NCI-H2029 treated with DMSO at 0.1 percent for 48 hours (cell line): Measurements from ENCODE around the gene FBLN2.

ENCODE experiments used
- DNase-seq: peaks from one replicate; lab custom pipeline; 2025; lab: John Stamatoyannopoulos, UW

FBLN2 gene

DNA sequence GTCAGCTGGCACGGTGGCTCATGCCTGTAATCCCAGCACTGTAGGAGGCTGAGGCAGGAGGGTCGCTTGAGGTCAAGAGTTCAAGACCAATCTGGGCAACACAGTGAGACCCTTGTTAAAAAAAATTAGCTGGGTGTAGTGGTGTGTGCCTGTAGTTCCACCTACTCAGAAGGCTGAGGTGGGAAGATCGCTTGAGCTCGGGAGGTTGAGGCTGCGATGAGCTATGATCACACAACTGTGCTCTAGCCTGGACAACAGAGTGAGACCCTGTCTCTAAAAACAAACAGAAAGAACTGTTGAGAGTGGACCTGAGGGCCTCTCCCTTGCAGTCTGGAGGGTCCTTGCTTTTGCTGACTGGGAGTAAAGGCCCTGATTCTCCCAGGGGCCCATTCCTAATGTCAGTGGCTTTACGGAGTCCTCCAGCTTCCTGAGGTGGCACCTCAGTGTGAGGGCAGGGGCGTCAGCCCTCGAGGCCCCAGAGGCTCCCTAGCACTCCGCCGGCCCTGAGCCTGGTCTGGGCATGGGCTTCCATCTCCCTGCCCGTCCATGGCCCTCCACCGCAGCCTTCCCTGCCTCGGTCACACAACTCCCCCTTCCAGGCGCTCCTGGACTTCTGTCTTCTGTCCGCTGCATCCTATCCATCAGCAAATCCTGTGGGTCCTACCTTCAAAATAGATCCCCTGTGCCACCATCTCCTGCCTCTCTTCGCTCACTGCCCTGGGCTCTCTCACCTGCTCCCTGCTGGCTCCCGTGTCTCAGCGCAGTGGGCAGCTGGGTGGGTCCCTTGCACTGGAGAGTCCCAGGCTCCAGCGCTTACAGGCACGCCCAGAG, 19.0 kb downstream of the FBLN2 start:
- DNase-seq = no peak

DNA sequence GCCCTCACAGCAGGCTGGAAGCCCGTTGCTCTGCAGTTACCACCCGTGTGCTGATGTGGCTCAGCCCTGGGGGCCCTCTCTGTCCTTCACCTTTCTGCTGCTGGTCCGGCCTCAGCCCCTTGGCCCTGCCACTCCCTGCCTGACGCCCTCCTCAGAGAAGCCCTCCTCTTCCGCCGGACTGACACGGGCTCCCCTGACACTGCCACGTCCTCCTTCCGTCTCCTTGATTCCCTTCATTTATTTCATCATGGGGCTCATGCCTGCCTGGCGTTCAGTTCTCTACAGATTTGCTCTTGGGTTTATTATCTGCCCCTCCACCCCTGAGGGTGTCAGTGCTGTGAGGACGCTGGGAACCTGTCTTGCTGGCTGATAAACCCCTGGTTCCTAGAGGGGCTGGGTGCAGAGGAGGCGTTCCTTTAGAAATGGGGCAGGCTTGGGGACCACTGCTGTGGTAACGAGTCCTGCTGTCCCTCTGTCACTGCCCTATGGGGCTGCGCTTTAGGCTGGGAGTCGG, 19.6 kb downstream of the FBLN2 start:
- DNase-seq = no peak

DNA sequence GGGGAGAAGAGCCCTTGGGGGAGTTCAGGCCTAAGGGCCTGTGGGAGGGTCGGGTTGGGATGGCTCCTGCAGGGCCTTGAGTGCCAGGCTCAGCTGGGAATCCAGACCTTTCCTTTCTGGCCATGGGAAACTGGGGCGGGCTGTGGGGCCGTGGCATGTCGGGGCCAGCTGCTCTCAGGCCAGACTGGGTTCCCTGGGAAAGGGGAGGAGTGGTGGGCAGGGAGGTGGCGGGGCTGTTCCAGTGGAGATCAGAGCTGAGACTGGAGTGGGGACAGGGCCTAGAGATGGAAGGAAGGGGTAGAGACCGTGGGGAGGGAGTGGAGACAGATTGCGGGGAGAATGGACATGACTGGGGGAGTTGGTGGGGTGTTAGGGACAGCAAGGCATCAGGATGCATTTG, 20.3 kb downstream of the FBLN2 start:
- DNase-seq = no peak

- no peak for DNase-seq
These were observed 20.9 kb downstream of the FBLN2 start for GRCh38 chr3:13569641-13570390.

DNA sequence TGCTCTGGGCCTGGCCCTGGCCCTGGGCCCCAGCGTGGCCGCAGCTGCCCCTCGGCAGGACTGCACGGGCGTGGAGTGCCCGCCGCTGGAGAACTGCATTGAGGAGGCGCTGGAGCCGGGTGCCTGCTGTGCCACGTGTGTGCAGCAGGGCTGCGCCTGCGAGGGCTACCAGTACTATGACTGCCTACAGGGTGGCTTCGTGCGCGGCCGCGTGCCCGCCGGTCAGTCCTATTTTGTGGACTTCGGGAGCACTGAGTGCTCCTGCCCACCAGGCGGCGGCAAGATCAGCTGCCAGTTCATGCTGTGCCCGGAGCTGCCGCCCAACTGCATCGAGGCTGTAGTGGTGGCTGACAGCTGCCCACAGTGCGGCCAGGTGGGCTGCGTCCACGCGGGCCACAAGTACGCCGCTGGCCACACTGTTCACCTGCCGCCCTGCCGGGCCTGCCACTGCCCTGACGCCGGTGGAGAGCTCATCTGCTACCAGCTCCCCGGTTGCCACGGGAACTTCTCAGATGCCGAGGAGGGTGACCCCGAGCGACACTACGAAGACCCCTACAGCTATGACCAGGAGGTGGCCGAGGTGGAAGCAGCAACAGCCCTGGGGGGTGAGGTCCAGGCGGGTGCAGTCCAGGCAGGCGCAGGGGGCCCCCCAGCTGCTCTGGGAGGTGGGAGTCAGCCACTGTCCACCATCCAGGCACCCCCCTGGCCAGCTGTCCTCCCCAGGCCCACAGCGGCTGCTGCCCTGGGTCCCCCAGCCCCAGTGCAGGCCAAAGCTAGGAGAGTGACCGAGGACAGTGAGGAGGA, 21.7 kb downstream of the FBLN2 start:
- no peak for DNase-seq

- no peak for DNase-seq
These were observed 22.3 kb downstream of the FBLN2 start for GRCh38 chr3:13571264-13571663.

GRCh38 chr3:13571831-13572750, 23.2 kb downstream of the FBLN2 start:
- DNase-seq = no peak

GRCh38 chr3:13572926-13573623, 24.1 kb downstream of the FBLN2 start:
- no peak for DNase-seq

GRCh38 chr3:13574083-13574797, 25.3 kb downstream of the FBLN2 start:
- DNase-seq = no peak

DNA sequence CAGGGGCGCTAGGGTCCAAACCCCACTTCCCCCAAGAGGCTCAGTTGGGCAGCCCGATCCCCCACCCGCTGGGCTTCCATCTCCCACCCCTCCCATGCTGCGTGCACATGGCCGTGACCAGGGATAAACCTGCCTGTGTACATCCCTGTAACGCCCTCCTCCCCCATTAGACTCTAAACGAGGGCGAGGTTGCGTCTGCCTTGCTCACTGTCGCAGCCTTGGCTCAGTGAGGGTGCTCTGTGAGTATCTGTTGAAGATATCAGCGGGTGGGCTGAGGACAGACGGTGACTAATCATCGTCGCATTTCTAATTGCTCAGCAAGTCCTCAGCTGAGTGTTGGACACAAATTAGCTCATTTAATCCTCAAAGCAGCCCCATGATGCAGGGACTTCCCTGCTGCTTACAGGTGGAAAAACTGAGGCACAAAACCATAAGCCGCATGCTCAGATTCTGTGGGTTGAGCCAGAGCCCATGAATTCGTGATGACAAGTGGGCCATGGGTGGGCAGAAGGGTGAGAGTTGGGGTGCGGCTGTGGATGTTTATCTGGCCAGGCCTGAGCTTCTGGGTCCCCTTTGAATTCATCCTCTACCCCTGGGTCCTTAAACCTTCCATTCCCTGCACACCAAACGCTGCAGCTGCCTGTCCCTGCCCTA, 26.0 kb downstream of the FBLN2 start:
- DNase-seq = no peak

GRCh38 chr3:13575459-13576061, 26.6 kb downstream of the FBLN2 start:
- no peak for DNase-seq

DNA sequence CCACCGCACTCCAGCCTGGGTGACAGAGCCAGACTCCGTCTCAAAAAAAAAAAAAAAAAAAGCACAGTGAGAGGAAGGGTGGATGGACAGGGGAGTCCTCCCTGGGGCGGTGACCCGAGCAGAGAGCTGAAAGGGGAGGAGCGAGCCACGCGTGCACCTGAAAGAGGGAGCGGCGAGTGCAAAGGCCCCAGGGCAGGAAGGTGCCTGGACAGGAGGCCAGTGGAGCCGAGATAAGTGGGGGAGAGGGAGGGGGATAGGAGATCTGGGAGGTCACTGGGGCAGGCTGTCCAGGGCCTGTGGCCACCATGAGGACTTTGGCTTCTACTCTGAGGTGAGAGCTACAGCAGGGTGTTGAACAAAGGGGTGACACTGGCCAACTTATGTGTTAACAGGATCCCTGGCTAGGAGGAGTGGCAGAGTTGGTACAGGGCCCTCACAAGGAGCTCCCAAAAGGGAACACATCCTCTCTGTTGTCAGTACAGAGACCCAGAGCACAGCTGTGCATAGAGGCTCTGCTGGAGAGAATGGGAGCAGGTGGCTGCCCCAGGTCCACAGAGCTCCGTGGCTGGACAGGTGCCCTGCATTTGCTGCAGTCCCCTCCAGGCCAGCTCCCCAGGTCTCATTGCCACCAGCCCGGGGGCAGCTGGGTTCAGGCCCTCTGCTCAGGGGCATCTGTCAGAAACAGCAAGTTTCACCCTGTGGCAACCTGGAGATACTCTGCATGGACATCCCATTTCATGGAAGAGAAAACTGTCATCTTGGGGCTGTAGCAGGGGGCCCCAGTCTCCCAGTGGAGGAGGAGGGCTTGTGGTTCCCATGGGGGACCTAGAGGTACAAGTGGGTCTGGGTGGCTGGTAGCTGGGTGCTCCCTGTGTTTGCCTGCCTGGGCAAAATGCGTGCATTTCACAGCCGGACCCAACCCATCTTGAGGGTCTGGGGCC, 28.5 kb downstream of the FBLN2 start:
- no peak for DNase-seq

DNA sequence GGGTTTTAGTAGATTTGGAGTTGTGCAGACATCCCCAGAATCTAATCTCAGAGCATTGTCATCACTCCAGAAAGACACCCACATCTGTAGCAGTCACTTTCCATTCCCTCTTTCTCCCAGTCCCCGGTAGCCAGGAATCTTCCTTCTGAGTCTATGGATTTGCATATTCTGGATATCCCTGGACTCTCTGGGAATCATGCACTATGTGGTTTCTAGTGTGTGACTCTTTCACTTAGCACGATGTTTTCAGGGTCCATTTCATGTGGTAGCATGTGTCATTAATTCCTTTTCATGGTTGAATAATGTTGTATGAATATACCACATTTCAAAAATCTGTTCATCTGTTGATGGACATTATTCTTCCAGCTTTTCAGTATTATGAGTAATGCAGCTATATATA, 29.3 kb downstream of the FBLN2 start:
- DNase-seq = no peak

- DNase-seq = no peak
These were observed 30.1 kb downstream of the FBLN2 start for GRCh38 chr3:13579063-13579462.

GRCh38 chr3:13580256-13581023, 31.5 kb downstream of the FBLN2 start:
- DNase-seq = no peak

- DNase-seq = no peak
These were observed 32.8 kb downstream of the FBLN2 start for GRCh38 chr3:13581485-13582365.
